HT-29 (cell line): ENCODE measurements around the gene ERFL. TPM values are rescaled to one million over a fixed set of nuclear protein-coding genes. Genes with fewer than 3 reads are reported as not detected.
"Not testable (repeated sequence)": the region's sequence is repeated elsewhere in the genome, so short reads cannot be mapped to it uniquely, and the experiment has no call there.

Experiments used
- DNase-seq: peaks from one replicate; pipeline ENCODE4 v3.0.0-alpha.2; 2015; ENCODE audit warnings: low spot score
- total RNA-seq: library from RNA; depleted of rRNA; stranded (reverse); fragments of >200 nt; shearing (Covaris generic); gene quantifications from 2 replicates; pipeline ENCODE4 v1.2.3, GENCODE V29; 2014

Gene ERFL
- total RNA-seq, 1 experiment from 2014 or later: 0.64 TPM

- DNase-seq: not testable (repeated sequence)
These were observed 13.8 kb downstream of the ERFL start for GRCh38 chr19:41914424-41914834.

- DNase-seq: no peak
These were observed 14.5 kb downstream of the ERFL start for GRCh38 chr19:41913538-41914423.

DNA sequence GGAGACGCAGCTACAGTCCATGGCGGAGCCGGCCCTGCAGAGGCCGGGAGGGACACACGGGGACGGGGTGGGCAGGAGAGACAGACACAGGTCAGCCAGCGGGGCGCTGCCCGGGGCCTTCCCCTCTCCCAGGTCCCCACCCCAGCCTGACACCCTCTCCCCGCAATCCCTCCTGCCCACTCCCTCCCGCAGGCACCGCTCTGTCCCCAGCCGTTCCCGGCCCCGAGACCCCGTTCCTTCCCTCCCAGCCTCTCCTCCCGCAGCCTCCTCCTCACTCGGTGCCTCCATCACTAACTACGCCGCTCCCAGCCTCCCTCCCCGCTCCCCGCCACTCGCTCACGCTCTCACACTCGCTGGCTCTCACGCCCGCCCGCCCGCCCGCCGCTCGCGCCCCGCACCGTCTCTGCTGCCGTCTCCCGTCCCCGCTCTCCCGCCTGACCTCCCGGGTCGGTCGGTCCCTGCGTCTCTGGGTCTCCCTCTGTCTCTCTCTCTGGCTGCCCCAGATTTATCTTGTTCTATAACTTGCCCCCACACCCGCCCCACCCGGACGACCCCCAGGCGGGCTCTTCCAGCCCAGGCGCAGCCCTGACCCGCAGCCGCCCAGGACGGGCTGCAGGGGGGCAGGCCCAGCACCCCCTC lies 15.2 kb downstream of the ERFL start:
- no peak for DNase-seq

DNA sequence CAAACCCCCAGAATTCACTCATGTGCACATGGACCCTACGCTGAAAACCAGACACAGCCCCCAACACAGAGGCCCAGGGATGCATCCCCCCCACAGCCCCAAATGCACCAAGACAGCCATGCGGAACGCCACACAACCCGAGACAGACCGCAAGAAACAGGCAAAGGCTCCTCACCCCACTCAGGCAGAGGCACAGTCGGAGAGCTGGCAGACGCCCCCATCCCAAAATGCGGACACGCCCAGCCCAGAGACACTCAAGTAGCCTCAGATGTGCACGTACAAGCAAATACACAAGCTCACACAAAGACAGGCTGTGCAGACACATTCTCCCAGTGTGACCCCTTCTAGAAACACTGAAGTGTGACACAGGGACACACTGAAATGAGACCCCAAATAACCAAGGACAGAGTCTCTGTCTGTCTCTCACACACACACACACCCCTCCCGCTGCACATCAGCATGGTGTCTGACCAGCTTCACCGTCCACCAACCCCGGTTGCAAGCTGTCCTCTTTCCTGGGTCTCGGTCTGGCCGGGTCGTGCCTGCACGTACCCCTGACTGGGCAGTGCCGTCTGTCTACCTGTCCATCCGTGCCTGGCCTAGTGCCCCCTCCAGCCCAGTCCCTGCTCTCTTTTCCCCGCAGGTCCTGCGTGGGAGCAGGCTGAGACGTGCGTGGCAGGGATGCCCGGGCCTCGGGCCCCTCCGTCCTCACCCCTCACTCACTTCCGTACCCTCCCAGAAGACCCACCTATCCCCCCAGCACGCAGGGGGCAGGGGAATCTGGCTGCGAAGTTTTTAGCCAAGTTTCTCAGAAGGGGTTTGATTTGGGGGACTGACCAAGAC lies 16.1 kb downstream of the ERFL start:
- DNase-seq: no peak

DNA sequence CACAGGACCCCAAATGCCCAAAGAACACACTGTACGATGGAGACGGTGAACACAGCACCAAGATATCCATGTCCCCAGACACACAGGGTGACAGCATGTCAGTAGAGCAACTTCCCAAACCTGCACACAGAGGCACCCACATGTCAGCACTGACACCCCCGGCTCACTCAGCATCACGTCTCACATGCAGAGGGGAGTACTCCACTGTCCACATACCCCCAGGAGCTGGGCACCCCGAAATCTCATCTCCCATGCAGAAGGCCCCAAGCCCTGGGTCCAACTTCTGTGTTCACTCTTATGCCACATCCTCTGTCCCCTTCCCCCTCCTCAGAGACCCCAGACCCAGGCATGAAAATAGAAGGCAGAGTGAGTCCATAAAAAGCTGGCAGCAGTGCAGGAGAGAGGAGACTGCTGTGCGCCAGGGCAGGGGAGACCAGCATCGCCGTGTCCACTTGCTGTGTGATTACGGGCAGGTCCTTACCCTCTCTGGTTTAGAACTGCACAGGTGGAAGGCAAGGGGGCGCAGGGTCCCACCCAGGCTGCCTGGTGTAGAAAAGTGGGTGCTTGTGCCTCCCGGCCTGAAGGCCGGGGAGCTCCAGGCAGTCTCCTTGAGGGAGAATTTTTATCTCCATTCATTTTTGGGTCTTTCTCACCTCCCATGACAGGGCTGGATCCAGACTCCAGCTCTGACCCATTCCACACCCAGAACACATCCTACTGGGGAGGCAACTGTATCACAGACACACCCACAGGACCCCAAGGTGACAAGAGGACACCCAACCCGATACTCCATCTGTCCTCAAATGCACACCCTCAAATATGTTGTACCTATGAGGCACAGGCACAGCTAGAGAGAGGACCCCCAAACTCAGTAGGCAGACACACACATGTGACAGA lies 17.0 kb downstream of the ERFL start:
- DNase-seq: peak; percentile 29

GRCh38 chr19:41910240-41910991 lies 17.8 kb downstream of the ERFL start:
- DNase-seq: peak; percentile 28

DNA sequence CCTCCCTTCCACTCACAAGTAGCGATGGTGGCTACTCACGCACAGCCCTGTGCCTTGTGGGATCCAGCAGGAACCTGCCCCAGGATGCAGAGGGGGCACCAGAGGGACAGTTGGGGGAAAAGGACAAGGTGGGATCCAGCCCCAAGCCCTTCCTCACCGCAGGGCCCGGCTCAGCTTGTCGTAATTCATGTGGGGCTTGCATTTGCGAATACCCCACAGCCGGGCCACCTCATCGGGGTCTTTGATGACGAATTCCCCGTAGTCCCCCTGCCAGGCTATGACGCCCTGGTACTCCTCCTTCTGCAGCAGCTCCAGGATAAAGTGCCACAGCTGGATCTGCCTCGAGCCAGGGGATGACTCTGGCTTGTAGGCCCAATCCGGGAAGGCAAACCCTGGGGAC lies 18.5 kb downstream of the ERFL start:
- DNase-seq: no peak

GRCh38 chr19:41908724-41909464 lies 19.4 kb downstream of the ERFL start:
- no peak for DNase-seq

DNA sequence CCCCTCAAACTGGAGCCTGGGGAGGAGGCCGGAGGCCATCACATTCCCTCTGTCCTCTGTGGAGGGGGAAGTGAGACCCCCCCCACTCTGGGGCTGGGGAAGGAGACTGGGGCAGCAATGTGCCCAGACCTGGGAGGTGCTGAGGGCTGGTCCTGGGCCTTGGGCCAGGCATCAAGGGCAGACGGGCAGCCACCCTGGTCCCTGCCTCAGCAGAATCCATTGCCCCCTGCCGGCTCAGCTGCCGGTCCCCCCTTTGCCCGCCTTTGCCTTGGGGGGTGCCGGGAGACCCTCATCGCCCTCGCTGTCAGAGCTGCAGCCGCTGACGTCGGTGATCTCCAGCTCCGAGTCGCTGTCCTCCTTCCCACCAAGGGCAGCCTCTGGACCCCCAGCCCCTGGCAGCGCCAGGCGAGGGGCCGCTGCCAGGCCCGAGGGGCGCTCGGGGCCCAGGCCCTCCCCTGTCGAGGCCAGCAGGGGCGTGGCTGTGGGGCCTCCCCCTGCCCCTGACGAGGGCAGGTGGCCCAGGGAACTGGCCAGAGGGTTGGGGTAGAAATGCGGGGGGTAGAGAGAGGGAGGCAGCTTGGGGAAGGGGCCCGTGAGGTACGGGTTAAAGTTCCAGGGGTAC lies 20.1 kb downstream of the ERFL start:
- no peak for DNase-seq

GRCh38 chr19:41906916-41907680 lies 21.2 kb downstream of the ERFL start:
- no peak for DNase-seq

DNA sequence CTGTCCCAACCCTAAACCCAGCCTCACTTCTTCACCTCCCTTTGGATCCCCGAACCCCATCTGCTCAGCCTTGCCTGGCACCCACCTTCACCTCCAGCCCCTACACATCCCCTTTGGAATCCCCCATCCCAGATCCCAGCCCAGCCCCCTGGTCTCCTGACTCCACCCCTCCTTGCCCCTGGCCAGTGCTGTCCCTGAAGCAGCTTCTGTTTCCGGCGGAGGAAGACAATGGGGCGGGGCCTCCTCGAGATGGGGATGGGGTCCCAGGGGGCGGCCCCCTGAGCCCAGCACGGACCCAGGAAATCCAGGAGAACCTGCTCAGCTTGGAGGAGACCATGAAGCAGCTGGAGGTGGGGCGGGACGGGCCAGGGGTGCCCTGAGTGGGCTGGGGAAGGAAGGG lies 22.0 kb downstream of the ERFL start:
- no peak for DNase-seq

DNA sequence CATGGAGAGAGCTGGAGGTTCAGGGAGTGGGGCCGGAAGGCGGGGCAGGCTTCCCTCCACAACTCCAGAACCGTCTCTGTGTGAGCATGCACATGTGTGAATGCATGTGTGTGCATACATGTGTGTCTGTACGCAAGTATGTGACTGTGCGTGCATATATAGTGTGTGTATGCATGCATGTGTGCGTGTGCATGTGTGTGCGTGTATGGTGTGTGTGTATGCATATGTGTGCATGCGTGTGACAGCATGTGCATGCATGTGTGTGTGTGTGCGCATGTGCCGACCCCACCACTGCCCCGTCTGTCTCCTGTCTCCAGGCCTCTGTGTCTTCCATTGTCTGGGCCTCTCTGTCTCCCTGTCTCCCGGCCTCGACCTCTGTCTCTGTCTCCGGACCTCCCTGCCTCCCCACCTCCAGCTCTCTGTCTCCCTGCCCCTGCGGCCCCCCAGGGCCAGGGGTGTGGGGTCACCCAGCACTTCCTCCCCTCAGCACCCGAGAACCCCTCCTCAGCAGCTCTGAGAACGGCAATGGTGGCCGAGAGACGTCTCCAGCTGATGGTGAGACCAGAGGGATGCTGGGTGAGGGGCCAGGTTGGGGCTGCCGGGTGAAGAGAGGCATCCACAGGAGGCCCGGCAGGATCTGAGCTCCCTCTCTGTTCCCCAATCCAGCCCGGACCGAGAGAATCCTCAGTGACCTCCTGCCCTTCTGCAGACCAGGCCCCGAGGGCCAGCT lies 22.8 kb downstream of the ERFL start:
- DNase-seq: no peak

DNA sequence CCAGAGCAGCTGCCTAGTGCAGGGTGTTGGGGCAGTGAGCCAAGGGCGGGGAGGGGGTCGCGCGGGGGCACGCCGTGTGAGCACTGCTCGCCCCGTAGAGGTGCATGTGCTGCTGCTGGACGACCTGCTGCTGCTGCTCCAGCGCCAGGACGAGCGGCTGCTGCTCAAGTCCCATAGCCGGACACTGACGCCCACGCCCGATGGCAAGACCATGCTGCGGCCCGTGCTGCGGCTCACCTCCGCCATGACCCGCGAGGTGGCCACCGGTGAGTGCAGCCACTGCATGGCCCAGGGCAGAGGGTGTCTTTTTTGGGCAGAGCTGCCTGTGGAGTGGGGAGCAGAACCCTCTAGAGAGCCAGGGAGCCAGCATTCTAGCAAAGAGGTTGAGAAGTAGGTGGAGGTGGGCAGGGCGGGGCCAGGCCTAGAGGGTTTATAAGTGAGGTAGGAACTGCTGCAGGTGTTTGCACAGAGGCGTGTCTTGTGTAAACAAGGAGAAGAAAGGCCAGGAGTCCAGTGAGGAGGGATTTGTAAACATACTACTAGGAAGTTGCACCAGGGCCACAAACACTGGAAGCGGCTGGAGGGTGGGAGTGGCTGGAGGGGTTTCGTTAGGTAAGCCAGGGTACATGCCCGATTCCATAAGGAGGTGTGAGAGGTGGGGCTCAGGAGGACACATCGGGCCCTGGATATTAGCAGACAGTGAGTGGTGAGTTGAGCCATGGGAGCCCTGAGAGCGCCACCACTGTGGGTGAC lies 24.0 kb downstream of the ERFL start:
- DNase-seq: peak; percentile 99

DNA sequence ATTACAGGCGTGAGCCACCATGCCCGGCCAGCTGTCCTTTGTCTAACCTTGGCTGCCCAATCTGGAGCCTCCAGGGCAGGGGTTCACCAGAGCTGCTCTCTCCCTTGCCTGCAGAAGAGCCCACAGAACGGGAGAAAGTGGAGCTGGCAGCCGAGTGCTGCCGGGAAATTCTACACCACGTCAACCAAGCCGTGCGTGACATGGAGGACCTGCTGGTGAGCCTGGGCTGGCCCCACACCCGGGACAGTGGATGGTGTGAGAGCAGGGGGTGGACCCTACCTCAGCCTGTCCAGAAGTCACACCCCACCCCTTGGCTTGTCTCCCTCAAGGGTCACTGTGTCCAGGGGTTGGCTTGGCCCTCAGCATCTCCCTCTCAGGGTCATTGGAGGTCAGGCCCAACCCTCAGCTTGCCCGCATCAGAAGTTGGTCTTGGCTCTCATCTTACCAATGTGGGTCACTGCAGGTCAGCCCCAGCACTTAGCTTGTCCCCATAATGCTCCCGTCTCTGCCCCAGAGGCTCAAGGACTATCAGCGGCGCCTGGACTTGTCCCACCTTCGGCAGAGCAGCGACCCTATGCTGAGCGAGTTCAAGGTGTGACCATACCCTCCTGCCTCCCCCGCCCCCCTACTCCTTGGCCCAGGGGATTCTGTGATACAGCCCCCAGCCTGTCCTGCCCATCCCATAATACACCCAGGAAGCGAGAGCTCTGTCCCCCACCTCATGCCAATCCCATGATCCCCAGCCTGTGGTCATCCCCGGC lies 24.9 kb downstream of the ERFL start:
- DNase-seq: no peak

GRCh38 chr19:41902594-41902993 lies 25.7 kb downstream of the ERFL start:
- DNase-seq: no peak

DNA sequence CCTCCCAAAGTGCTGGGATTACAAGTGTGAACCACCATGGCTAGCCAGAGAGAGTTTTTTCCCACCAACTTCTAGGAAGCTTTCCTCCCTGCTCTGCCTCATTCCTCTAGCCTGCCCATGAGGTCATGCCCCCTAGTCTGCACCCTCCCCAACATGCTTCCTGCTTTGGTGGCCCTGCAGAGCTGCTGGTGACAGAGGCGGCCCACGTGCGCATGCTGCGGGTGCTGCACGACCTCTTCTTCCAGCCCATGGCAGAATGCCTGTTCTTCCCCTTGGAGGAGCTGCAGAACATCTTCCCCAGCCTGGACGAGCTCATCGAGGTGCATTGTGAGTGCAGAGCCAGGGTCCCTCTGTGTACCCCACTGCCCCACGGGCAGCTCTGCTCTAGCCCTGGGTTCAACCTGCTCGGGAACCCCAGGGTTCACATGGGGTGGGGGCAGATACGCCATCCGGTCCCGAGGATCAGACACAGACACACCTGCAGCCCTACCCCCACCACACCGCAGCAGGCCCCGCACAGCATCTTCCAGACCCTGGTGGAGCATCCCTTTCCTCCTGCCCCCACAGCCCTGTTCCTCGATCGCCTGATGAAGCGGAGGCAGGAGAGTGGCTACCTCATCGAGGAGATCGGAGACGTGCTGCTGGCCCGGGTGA lies 26.4 kb downstream of the ERFL start:
- no peak for DNase-seq
